ENCODE results near the gene EWSR1. TPM values are rescaled to one million over a fixed set of nuclear protein-coding genes. Genes with fewer than 3 reads are reported as not detected.
"Not testable (repeated sequence)": the region's sequence is repeated elsewhere in the genome, so short reads cannot be mapped to it uniquely, and the experiment has no call there.

EWSR1 gene
- total RNA-seq, 4 donors from 2014 or later: 128 to 169 (median 149) TPM

DNA sequence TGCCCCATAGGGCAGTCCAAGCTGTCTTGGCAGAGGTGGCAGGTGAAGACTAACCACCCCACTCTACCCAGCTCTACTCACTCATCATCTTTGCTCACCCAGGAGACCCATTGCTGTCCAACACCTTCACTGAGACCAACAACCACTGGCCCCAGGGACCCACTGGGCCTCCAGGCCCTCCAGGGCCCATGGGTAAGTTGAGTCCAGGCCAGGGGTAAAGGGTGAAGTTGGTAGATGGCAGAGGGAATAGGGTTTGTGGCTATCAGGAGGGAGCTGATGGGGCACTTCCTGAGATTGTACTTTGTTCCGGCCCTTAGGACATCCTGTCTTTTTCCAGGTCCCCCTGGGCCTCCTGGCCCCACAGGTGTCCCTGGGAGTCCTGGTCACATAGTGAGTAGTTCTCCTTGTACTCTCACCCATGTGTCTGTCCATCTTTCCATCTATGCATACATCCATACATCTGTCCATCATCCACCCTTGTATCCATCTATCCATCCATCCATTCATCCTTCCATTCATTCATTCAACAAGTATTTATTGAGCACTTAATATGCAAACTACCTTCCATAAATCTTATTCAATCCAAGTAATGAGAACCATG lies 34.7 kb upstream of the EWSR1 start:
- H3K4me3 ChIP-seq (ENCODE audit: low read depth, poor library complexity, severe bottlenecking): no peak overlapping the region
- intact Hi-C loops (cut with DNase I; ENCODE audit: low total_unique reads): no loop called here
- WGBS, 2 donors: 89 to 96% methylated on average over 1 of the region's 1 CpG
- DNase-seq (ENCODE audit: low spot score in 2 of 2): no peak
- TF ChIP-seq, protein P1, sequence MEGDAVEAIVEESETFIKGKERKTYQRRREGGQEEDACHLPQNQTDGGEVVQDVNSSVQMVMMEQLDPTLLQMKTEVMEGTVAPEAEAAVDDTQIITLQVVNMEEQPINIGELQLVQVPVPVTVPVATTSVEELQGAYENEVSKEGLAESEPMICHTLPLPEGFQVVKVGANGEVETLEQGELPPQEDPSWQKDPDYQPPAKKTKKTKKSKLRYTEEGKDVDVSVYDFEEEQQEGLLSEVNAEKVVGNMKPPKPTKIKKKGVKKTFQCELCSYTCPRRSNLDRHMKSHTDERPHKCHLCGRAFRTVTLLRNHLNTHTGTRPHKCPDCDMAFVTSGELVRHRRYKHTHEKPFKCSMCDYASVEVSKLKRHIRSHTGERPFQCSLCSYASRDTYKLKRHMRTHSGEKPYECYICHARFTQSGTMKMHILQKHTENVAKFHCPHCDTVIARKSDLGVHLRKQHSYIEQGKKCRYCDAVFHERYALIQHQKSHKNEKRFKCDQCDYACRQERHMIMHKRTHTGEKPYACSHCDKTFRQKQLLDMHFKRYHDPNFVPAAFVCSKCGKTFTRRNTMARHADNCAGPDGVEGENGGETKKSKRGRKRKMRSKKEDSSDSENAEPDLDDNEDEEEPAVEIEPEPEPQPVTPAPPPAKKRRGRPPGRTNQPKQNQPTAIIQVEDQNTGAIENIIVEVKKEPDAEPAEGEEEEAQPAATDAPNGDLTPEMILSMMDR (IDR thresholded peaks at IDR 0.05): no peak
- no peak for TF ChIP-seq POLR2A (IDR thresholded peaks at IDR 0.05)

DNA sequence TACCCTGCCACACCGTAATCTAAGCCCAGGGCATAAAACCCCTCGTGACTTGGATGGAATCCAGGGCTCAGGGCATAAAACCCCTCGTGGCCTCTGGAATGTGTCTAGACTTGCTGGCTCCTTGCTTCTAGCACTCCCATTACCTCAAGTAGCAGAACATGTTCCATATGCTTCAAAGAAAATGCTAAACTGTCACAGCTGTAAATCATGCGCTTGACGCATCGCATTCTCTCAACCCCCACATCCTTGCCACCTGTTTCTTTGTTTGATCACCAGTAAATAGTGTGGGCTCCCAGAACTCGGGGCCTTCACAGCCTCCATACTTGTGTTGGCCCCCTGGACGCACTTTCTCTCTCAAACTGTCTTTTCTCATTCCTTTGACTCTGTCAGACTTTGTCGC lies 27.6 kb upstream of the EWSR1 start:
- 62 to 64% methylated on average over 9 of the region's 9 CpGs for WGBS, 2 donors
- intact Hi-C loops (cut with DNase I; ENCODE audit: low total_unique reads): loop anchor here (10.0 kb wide), 1 partner anchor 386 kb away; no protein-coding TSS in a partner anchor
- DNase-seq (ENCODE audit: low spot score in 2 of 2): peak in 1 of 2 donors; percentile 26
- H3K4me3 ChIP-seq (ENCODE audit: low read depth, poor library complexity, severe bottlenecking): not testable (repeated sequence)

DNA sequence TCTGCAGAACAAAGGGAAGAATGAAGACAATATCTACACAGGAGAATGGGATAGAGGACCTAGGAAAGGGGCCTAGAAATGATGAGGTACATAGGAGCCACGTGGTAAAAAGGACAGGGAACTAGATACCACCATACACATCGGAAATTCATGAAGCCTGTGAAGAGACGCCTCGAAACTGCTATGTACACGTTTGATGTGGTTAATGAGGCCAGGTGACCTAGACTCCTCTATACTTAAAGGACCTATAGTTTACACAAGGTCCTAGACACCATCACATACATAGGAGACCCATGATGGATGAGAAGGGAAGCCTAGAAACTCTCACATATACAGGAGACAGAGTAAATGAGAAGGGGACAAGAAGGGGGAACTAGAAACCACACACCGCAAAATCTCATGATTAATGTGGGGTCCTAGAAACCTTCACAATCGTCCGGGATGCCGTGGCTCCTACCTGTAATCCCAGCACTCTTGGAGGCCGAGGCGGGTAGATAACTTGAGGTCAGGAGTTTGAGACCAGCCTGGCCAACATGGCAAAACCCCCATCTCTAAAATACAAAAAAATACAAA lies 24.1 kb upstream of the EWSR1 start:
- WGBS, 2 donors: 86 to 90% methylated on average over 11 of the region's 11 CpGs
- no peak for TF ChIP-seq POLR2A (IDR thresholded peaks at IDR 0.05)
- TF ChIP-seq, protein P1 (IDR thresholded peaks at IDR 0.05): no peak
- H3K4me3 ChIP-seq (ENCODE audit: low read depth, poor library complexity, severe bottlenecking): no peak overlapping the region
- intact Hi-C loops (cut with DNase I; ENCODE audit: low total_unique reads): loop anchor here (10.0 kb wide), 1 partner anchor 389 kb away; no protein-coding TSS in a partner anchor
- peak in 1 of 2 donors; percentile 14 for DNase-seq (ENCODE audit: low spot score in 2 of 2)

DNA sequence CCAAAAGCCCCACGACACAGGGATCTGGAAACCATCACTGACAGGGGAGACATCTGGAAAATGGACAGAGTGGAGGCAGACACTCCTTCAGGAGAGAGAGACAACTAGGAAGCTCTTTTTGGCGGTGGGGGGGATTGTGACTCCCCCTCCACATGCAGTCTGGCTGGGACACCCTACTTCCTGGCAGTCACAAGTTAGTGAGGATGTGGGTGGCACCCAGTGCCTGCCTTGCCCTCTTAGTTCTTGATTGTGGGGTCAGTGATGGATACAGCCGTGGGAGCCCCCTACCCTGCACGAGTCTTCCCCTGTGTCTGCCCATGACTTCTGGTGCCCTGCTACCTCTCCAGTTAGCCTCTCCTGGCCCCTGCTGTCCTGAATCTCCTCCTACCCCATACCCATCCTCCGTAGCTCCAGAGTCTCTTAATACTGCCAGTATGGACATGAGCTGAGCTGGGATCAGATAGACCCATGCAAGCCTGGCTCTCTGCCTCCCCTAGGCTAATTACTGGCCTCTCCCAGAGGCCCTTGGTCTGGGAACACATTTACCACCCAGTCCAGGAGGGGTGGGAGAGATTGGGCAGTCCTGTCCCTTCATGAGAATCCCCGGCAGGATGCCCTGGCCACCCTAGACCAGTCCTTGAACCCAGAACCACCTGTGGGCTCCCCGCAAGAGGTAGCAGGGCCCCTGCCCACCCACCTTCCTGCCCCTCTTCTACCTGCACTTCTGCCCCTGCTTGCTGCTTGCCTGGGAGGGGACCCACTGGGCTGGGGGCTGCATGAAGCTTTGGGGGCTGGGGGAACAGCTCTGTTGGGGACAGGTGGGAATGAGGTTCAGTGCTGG lies 23.1 kb upstream of the EWSR1 start:
- TF ChIP-seq, protein P1 (IDR thresholded peaks at IDR 0.05): no peak
- TF ChIP-seq POLR2A (IDR thresholded peaks at IDR 0.05): no peak
- 66 to 69% methylated on average over 6 to 7 of the region's 7 CpGs for WGBS, 2 donors
- H3K4me3 ChIP-seq (ENCODE audit: low read depth, poor library complexity, severe bottlenecking): no peak overlapping the region
- DNase-seq (ENCODE audit: low spot score in 2 of 2): peak in 1 of 2 donors; percentile 76
- intact Hi-C loops (cut with DNase I; ENCODE audit: low total_unique reads): loop anchor here (10.0 kb wide), 1 partner anchor 390 kb away; no protein-coding TSS in a partner anchor

DNA sequence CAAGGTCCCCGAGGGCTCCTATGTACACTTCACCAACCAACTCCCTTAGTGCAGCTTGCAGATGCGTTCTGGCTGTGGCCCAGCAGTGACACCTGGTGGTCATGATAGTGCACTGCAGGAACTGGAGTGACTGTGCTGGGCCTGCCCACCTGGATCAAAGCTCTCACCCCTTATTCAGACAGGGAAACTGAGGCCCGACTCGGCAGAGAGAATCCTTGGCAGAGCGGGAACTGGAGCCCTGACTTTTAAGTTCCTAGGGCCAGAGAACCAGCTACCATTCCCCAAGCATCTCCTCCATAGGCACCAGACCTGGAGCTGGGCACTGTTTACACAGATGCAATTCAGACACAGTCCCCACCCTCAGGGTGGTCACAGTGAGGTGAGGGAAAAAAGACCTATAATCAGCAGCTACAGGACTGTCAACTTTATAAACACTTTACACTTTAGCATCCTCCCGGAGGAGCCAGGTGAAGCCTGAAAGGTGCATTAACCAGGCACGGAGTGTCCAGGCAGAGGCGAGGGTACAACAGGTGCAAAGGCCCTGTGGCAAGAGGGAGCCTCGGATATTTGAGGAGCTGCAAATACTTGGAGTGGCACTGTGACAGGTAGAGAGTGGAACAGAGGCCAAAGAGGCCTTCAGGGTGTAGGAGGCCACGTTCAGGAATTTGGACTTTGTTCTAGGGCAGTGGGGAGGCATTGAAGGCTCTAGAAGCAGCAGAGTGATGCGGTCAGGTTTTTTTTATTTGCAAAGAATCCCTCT lies 22.3 kb upstream of the EWSR1 start:
- 45 to 47% methylated on average over 11 of the region's 11 CpGs for WGBS, 2 donors
- DNase-seq (ENCODE audit: low spot score in 2 of 2): peak; percentile 60 to 96
- TF ChIP-seq, protein P1 (IDR thresholded peaks at IDR 0.05): peak in 1 of 3 donors; percentile 88
- no peak for TF ChIP-seq POLR2A (IDR thresholded peaks at IDR 0.05)
- intact Hi-C loops (cut with DNase I; ENCODE audit: low total_unique reads): loop anchor here (10.0 kb wide), 1 partner anchor 391 kb away; no protein-coding TSS in a partner anchor
- H3K4me3 ChIP-seq (ENCODE audit: low read depth, poor library complexity, severe bottlenecking): no peak overlapping the region

DNA sequence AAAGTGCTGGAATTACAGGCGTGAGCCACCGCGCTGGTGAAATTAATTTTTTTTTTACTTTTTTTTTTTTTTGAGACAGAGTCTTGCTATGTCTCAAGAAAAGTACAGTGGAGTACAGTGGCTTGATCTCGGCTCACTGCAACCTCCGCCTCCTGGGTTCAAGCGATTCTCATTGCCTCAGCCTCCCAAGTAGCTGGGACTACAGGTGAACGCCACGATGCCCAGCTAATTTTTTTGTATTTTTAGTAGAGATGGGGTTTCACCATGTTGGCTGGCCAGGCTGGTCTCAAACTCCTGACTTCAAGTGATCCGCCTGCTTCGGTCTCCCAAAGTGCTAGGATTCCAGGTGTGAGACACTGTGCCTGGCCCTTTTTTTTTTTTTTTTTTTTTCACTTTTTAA lies 20.2 kb upstream of the EWSR1 start:
- not testable (repeated sequence) for H3K4me3 ChIP-seq (ENCODE audit: low read depth, poor library complexity, severe bottlenecking)
- intact Hi-C loops (cut with DNase I; ENCODE audit: low total_unique reads): loop anchor here (10.0 kb wide), 1 partner anchor 393 kb away; no protein-coding TSS in a partner anchor
- peak in 1 of 2 donors; percentile 56 for DNase-seq (ENCODE audit: low spot score in 2 of 2)
- WGBS, 2 donors: 87 to 94% methylated on average over 10 of the region's 10 CpGs
